HG02943 (cell line): ENCODE results near the gene PGBD1.

ENCODE experiments used
- ATAC-seq: cut with Tn5 transposase; IDR thresholded peaks from one replicate; pipeline ENCODE4 v1.9.1; 2021; ENCODE audit warnings: mild to moderate bottlenecking, low read depth, moderate library complexity; ENCODE audit not compliant: unreplicated experiment

The PGBD1 gene, protein sequence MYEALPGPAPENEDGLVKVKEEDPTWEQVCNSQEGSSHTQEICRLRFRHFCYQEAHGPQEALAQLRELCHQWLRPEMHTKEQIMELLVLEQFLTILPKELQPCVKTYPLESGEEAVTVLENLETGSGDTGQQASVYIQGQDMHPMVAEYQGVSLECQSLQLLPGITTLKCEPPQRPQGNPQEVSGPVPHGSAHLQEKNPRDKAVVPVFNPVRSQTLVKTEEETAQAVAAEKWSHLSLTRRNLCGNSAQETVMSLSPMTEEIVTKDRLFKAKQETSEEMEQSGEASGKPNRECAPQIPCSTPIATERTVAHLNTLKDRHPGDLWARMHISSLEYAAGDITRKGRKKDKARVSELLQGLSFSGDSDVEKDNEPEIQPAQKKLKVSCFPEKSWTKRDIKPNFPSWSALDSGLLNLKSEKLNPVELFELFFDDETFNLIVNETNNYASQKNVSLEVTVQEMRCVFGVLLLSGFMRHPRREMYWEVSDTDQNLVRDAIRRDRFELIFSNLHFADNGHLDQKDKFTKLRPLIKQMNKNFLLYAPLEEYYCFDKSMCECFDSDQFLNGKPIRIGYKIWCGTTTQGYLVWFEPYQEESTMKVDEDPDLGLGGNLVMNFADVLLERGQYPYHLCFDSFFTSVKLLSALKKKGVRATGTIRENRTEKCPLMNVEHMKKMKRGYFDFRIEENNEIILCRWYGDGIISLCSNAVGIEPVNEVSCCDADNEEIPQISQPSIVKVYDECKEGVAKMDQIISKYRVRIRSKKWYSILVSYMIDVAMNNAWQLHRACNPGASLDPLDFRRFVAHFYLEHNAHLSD

DNA sequence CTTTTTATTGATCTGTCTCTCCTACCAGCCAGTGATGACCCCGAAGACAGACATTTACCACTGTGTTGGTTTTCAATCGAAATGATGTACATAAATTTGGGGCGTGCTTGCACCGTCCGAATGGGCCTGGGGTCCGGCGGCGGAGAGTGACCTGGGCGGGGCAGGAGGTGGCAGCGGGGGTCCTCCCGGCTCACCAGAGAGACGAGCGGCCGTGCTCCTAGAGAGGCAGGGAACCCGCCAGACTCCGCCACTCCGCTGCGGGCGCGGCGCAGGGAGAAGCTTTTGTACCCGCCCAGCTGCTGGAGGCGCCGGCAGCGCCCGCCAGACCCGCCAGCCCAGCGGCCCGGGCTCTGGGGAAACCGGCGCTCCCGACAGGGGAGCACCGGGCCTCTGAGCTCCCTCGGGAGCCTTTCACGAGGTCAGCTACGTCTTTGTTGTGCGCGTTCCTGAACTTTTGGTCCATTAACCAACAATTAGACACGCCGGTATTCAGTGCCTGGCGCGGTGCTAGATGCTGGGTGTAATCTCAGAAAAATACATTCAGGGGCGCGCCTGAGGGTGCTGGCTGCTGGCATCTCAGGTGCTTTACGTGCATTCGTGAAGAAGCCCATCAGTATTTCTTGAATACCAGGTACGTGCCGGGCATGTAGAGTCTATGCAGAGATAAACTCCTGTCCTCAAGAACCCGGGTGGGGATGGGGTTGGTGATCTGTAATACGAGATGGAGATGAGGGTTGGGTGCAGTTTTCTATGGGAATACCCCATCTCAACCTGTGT, at the start of gene PGBD1:
Gene PGBD1 (plus strand): TSS at position 285 of the 777 bp plus-strand sequence. CDS start 2,242 bp downstream, outside the sequence.
- peak; percentile 86 for ATAC-seq

GRCh38 chr6:28232785-28233184, 48.6 kb upstream of the PGBD1 start:
- no peak for ATAC-seq

DNA sequence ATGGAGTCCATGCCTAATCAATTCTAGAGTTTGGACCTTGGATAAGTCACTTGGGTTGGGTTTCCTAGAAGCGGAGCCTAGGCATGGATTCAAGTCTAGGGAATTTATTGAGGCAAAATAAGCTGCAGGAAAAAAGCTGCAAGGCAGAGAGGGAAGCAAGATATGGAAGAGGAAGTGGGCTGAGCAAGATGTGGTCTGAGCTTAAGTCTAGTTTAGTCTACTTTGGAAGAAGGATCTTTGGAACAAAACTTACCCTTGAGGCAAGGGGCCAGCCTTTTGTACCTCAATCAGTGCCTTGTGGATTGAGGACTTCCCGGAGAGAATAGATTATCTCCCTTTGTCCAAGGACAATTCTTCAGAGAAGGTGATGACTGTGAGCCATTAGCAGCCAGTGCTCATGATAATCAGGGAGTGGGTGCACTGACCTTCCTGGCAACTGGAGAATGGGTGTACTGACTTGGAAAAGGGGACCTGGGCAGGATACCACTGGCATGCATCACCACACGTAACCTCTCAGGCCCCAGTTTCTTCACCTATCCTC, 45.4 kb upstream of the PGBD1 start:
- no peak for ATAC-seq

GRCh38 chr6:28239636-28240035, 41.7 kb upstream of the PGBD1 start:
- no peak for ATAC-seq

- ATAC-seq: no peak
Measured at GRCh38 chr6:28240471-28240870, 40.9 kb upstream of the PGBD1 start.

DNA sequence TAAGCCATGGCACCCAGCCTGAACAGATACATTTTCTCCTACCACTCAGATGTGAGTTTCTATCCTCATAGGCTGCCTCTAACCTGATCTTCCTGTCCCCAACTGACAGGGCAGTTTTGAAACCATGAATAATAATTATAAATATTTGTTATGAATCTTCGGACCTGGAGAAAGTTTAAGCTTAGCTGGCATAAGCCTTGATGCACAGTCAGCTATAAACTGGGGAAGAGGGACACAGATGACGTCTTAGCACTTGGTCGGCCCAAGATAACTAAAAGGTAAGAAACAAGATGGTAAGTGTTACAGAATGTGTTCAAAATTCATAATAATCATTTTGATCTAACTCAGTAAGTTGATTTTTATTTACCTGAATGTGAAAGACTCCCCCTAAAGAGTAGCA, 37.4 kb upstream of the PGBD1 start:
- ATAC-seq: no peak

DNA sequence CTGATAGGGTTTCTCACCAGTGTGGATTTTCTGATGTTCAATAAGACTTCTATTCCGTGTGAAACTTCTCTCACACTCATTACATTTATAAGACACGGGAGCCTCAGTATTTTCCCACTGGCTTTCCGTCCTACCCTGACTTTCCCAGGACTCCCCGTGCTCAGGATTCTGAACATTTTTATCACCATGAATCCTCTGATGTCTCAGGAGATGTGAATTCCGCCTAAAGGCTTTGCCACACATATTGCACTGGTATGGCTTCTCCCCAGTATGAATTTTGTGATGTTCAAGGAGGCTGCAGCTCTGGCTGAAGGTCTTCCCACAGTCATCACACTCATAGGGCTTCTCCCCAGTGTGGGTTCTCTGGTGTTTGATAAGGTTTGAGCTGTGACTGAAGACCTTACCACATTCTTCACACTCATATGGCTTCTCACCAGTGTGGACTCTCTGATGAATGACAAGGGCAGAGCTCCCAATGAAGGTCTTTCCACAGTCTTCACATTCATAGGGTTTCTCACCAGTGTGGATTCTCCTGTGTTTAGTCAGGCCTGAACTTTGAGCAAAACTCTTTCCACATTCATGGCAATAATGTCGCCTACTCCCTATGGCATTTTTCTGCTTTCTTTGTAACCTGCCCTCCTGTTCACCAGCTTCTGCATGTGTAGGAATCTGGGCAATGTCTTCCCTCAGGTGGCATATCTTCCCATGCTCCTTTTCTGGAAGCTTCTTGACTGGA, 36.0 kb upstream of the PGBD1 start:
- ATAC-seq: no peak

- no peak for ATAC-seq
Measured at GRCh38 chr6:28248916-28249315, 32.5 kb upstream of the PGBD1 start.

DNA sequence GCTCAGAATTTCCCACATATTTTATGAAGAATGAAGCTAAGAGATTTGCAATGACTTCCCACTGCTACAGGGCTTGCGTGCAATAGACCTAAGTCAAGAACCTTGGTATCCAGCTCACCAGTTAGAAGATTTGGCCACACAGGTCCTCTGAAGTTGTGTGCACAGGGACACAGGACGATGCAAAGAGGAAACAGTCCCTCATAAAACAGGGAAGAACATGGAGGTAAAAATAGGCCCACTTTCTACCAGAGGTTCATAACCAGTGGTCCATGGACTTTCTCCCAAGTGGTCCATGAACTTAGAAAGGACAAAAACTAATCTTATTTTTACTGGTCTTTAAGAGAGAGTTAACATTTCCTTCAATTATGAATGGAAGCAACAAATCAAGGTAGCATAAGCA, 30.6 kb upstream of the PGBD1 start:
- no peak for ATAC-seq

DNA sequence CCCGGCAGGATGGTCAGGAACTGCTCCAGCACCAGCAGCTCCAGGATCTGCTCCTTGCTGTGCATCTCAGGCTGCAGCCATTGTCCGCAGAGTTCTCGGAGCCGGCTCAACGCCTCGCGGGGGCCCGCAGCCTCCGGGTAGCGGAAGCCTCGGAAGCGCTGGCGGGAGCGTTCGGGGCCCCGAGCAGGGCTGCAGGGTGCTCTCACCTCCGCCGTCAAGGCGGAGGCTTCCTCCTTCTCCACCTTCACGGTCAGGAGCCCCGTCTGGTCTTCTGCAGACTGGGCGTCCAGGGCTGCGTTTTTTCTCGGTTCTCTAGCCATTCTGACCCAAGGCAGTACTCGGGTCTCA, 29.7 kb upstream of the PGBD1 start:
- no peak for ATAC-seq

DNA sequence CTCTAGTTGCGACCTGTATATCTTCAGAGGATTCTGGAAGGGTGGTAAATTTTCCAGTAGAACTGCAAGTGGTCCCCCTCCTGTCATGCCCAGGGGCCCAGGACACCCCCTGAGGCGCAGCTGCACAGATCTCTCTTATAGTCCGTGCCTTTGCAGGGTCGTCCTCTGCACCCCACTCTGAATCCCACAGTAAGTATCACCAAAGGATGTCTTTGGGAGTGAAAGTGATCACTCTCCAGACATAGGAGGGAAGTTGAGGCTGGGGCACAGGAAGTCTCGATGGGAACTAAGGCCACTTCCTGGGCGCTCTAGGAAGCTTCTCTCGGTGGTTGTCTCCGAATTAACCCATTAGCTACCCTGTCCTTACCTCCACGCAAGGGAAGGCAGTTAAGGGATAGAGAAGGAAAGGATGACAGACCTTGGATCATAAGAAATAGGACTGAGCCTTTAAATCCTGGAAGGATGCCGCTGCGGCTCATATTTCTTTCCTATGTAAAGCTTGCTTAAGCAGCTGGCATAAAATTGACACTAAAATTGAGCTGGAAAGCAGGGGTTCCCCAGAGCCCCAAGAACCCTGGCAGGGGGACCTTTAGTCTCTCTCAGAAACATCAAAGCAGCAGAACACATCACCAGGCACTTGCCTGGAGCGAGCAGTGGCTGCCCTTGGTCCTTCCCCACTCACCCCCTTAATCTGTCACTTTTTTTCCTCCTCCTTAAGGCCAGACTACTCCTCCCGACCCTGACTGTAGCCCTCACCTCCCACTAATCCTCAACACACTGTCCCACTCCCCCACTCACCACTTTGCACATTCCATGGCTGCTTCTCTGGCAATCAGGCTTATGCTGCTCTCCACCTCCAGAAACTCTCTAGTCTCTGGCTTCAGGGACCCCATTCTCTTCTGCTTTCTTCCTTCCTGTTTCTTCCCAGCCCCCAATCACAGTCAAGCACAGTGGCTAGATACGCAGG, 29.1 kb upstream of the PGBD1 start, which contains the start of gene ZKSCAN4:
Gene ZKSCAN4 (minus strand): TSS at position 261 of the 967 bp plus-strand sequence. CDS start 289 bp downstream, outside the sequence.
- no peak for ATAC-seq

- no peak for ATAC-seq
Measured at GRCh38 chr6:28254121-28254519, 27.3 kb upstream of the PGBD1 start.

- ATAC-seq: no peak
Measured at GRCh38 chr6:28257042-28257441, 24.3 kb upstream of the PGBD1 start.

- no peak for ATAC-seq
Measured at GRCh38 chr6:28258877-28259777, 22.2 kb upstream of the PGBD1 start, which contains the start of gene NKAPL. Gene NKAPL (plus strand): TSS chr6:28259297. CDS start chr6:28259372, 75 bp downstream.

DNA sequence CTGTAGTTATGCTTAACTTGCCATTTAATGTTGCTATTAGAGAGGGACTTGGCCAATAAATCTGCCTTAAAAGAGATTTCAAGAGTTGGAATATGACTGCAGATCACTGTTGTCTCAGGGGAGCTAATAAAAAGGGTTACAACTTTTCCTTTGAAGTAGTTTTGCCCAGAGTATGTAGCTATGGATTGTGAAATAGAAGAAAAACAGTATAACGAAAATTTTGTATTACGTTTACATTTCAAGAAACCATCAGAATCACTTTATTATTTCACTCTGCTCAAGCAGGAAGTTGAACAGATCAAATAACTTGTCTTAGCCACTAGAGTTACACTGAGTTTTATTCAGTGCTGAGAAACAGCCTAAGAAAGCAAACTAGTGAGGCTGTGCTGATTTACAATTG, 17.4 kb upstream of the PGBD1 start:
- ATAC-seq: no peak

- no peak for ATAC-seq
Measured at GRCh38 chr6:28264834-28265401, 16.5 kb upstream of the PGBD1 start.

GRCh38 chr6:28266563-28266961, 14.8 kb upstream of the PGBD1 start:
- no peak for ATAC-seq
